CD14-positive monocyte (primary cell): ENCODE measurements around the gene DGKH. TPM values are rescaled to one million over a fixed set of nuclear protein-coding genes. Genes with fewer than 3 reads are reported as not detected.

Experiments used
- DNase-seq, 3 donors: peaks; one replicate each; pipeline ENCODE4 v3.0.0-alpha.2; 2011 to 2022
- H2AFZ ChIP-seq: 2 replicates; pipeline ENCODE4 v1.6.0; 2012; ENCODE audit warnings: mild to moderate bottlenecking, low read depth, low read length, inconsistent platforms; ENCODE audit not compliant: insufficient read depth, poor library complexity, severe bottlenecking
- H3K27ac ChIP-seq, 2 donors: 1 replicate in 1 of 2; 2 replicates in 1 of 2; pipeline ENCODE4 v1.5.1; 2012 to 2013; ENCODE audit warnings: low read length in 2 of 2, control low read depth in 1 of 2, inconsistent platforms in 1 of 2, low read depth in 1 of 2, mild to moderate bottlenecking in 1 of 2
- H3K27me3 ChIP-seq, 2 donors: one replicate each; pipeline versions ENCODE4 v1.6.0 to v1.6.1; 2011 to 2013; ENCODE audit warnings: low read length in 2 of 2; ENCODE audit not compliant: control insufficient read depth in 2 of 2, insufficient read depth in 2 of 2
- H3K36me3 ChIP-seq, 2 donors: replicated peaks in 1 of 2; 1 replicate in 1 of 2; 2 replicates in 1 of 2; pipeline versions ENCODE4 v1.5.1 to v1.6.1; 2012 to 2013; ENCODE audit warnings: low read length in 2 of 2, control low read depth in 1 of 2, inconsistent platforms in 1 of 2, mild to moderate bottlenecking in 1 of 2; ENCODE audit not compliant: insufficient read depth in 2 of 2, control insufficient read depth in 1 of 2
- H3K4me1 ChIP-seq, 2 donors: 1 replicate in 1 of 2; 2 replicates in 1 of 2; pipeline versions ENCODE4 v1.5.1 to v1.6.1; 2012 to 2013; ENCODE audit warnings: low read length in 2 of 2, control low read depth in 1 of 2, inconsistent platforms in 1 of 2, mild to moderate bottlenecking in 1 of 2, moderate library complexity in 1 of 2; ENCODE audit not compliant: insufficient read depth in 2 of 2, control insufficient read depth in 1 of 2
- H3K4me2 ChIP-seq: replicated peaks from 2 replicates; pipeline ENCODE3; 2012; ENCODE audit warnings: low read length, moderate library complexity, mild to moderate bottlenecking; ENCODE audit not compliant: poor library complexity, severe bottlenecking; ENCODE audit errors: extremely low read depth
- H3K4me3 ChIP-seq, 3 experiments: fragments of 200-600 bp in 1 of 3; sonication (generic) in 1 of 3; replicated peaks in 1 of 3; 1 replicate in 2 of 3; 2 replicates in 1 of 3; pipeline ENCODE4 v1.5.1; 2011 to 2013; ENCODE audit warnings: low read length in 3 of 3, mild to moderate bottlenecking in 3 of 3, control low read depth in 2 of 3, low read depth in 2 of 3, inconsistent platforms in 1 of 3, moderate library complexity in 1 of 3
- H3K79me2 ChIP-seq: 2 replicates; pipeline ENCODE4 v1.6.0; 2012; ENCODE audit warnings: mild to moderate bottlenecking, control low read depth, inconsistent platforms, low read length, moderate library complexity; ENCODE audit not compliant: insufficient read depth
- H3K9ac ChIP-seq: 2 replicates; pipeline ENCODE4 v1.6.0; 2017; ENCODE audit warnings: low read length, mild to moderate bottlenecking; ENCODE audit not compliant: insufficient read depth, poor library complexity, severe bottlenecking
- H3K9me3 ChIP-seq, 2 donors: replicated peaks in 1 of 2; 1 replicate in 1 of 2; 2 replicates in 1 of 2; pipeline versions ENCODE4 v1.5.1 to v1.6.1; 2012 to 2013; ENCODE audit warnings: low read length in 2 of 2, control low read depth in 1 of 2; ENCODE audit not compliant: control insufficient read depth in 1 of 2, insufficient read depth in 1 of 2
- H4K20me1 ChIP-seq: 2 replicates; pipeline ENCODE4 v1.6.0; 2012; ENCODE audit warnings: mild to moderate bottlenecking, low read length, control low read depth, moderate library complexity; ENCODE audit not compliant: insufficient read depth
- H3K27ac Mint-ChIP-seq, 7 donors: one replicate each; pipeline ENCODE4 v1.8.0; 2020; ENCODE audit warnings: mild to moderate bottlenecking in 7 of 7, mixed read lengths in 7 of 7, moderate library complexity in 6 of 7, inconsistent platforms in 2 of 7
- H3K27me3 Mint-ChIP-seq, 3 donors: one replicate each; pipeline ENCODE4 v1.8.0; 2021 to 2022; ENCODE audit warnings: low read depth in 3 of 3, mild to moderate bottlenecking in 3 of 3, mixed read lengths in 3 of 3, moderate library complexity in 3 of 3, inconsistent platforms in 1 of 3
- H3K36me3 Mint-ChIP-seq, 2 donors: one replicate each; pipeline ENCODE4 v1.8.0; 2020; ENCODE audit warnings: mixed read lengths in 2 of 2, inconsistent platforms in 1 of 2, mild to moderate bottlenecking in 1 of 2
- H3K4me1 Mint-ChIP-seq: one replicate; pipeline ENCODE4 v1.8.0; 2020; ENCODE audit warnings: mild to moderate bottlenecking, mixed read lengths
- H3K4me3 Mint-ChIP-seq, 2 donors: one replicate each; pipeline ENCODE4 v1.8.0; 2020; ENCODE audit warnings: mild to moderate bottlenecking in 2 of 2, mixed read lengths in 2 of 2, moderate library complexity in 1 of 2
- H3K9me3 Mint-ChIP-seq, 7 donors: one replicate each; pipeline ENCODE4 v1.8.0; 2020 to 2022; ENCODE audit warnings: mixed read lengths in 7 of 7, mild to moderate bottlenecking in 6 of 7, moderate library complexity in 6 of 7, inconsistent platforms in 2 of 7
- WGBS: methylation state at CpG from one replicate; pipeline ENCODE4 v1.1.5; 2013; ENCODE audit warnings: missing lambda C conversion rate; ENCODE audit not compliant: insufficient coverage; 5-methylcytosine and 5-hydroxymethylcytosine counted together
- intact Hi-C, 2 donors: fragments of 100-400 bp; cut with micrococcal nuclease; formaldehyde crosslinking; loops; one replicate each; pipeline versions ENCODE4 v1.15.0 to v1.15.1; 2023
- polyA plus RNA-seq, 3 donors: library from polyadenylated mRNA; depleted of rRNA in 1 of 3; unstranded in 2 of 3; stranded (reverse) in 1 of 3; fragments of 300-500 nt in 2 of 3; fragments of >200 nt in 1 of 3; fragmentation: Illumina TruSeq in 2 of 3; gene quantifications; 1 replicate in 2 of 3; 2 replicates in 1 of 3; pipeline ENCODE4 v1.2.3, GENCODE V29; 2012 to 2021
- TF ChIP-seq, protein P1 (sequence below): fragments of 200-600 bp; IDR thresholded peaks from one replicate; pipeline ENCODE4 v1.8.0; 2022; ENCODE audit warnings: antibody characterized with exemption, mild to moderate bottlenecking

The DGKH gene
- polyA plus RNA-seq, 3 donors, result 0.10 to 0.79 (median 0.15) TPM

DNA sequence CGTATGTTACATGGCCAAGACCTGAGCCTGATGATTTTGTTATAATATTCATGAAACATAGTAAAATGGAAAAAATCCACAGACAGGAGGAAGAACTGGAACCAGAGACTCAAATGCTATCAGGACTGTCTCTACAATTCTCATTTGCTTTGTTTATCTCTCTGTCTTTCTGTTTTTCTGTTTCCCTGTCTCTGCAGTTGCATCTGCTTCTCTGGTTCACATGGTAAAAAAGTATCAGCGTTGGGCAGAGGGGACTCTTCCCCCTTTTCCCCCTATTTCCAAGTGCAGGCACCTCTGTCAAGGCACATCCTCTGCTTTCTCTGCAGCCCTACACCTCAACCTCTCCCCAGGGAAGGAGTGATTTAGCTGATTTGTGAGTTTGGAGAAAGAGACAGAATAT lies 46.4 kb upstream of the DGKH start:
- Histone ChIP-seq H3K27ac (no peak overlapping the region), H3K4me3 (no peak overlapping the region), H3K36me3 (no peaks in the 10 kb centered on the region), H4K20me1 (no peaks in the 10 kb centered on the region), H3K4me2 (no peak overlapping the region), H3K27me3 (no peaks in the 10 kb centered on the region), H2AFZ (no peak overlapping the region), H3K79me2 (no peaks in the 10 kb centered on the region), H3K9me3 (no peaks in the 10 kb centered on the region), H3K4me1 (no peaks in the 10 kb centered on the region), H3K9ac (no peak overlapping the region)
- no peak overlapping the region for H3K27ac Mint-ChIP-seq
- H3K4me1 Mint-ChIP-seq, result no peaks in the 10 kb centered on the region
- TF ChIP-seq, protein P1, sequence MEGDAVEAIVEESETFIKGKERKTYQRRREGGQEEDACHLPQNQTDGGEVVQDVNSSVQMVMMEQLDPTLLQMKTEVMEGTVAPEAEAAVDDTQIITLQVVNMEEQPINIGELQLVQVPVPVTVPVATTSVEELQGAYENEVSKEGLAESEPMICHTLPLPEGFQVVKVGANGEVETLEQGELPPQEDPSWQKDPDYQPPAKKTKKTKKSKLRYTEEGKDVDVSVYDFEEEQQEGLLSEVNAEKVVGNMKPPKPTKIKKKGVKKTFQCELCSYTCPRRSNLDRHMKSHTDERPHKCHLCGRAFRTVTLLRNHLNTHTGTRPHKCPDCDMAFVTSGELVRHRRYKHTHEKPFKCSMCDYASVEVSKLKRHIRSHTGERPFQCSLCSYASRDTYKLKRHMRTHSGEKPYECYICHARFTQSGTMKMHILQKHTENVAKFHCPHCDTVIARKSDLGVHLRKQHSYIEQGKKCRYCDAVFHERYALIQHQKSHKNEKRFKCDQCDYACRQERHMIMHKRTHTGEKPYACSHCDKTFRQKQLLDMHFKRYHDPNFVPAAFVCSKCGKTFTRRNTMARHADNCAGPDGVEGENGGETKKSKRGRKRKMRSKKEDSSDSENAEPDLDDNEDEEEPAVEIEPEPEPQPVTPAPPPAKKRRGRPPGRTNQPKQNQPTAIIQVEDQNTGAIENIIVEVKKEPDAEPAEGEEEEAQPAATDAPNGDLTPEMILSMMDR, result no peak
- no peaks in the 10 kb centered on the region for H3K36me3 Mint-ChIP-seq
- intact Hi-C loops, result no loop called here
- H3K4me3 Mint-ChIP-seq, result no peak overlapping the region
- WGBS, result 80% methylated on average over 1 of the region's 2 CpGs
- peaks cover 1 to 5% (median 4%) of the 10 kb centered on the region in 3 donors for H3K27me3 Mint-ChIP-seq
- H3K9me3 Mint-ChIP-seq, result peaks cover 0 to 3% (median 0%) of the 10 kb centered on the region in 7 donors
- DNase-seq, result no peak

DNA sequence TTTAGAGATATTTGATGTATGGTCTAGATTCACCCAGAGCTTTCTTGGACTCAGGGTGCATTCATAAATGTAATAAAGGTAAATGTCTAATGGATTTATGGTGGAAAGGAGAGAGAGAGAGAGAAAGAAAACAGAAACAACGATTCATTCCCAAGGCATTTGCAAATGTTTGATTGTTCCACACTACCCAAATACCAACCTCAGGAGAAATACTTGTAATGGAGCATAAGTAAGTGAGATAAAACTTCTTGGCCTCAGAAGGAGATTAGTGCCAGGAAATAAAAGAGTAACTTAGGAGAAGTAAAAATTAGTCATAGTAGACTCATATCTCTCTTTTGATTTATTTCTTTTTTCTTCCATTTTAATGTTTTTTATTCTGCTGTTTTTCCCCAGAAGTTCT lies 40.6 kb upstream of the DGKH start:
- no CpG with 5 or more reads among the region's 1 CpG for WGBS
- Histone ChIP-seq H3K79me2 (no peaks in the 10 kb centered on the region), H3K36me3 (no peaks in the 10 kb centered on the region), H4K20me1 (no peaks in the 10 kb centered on the region), H3K4me3 (no peak overlapping the region), H3K9ac (no peak overlapping the region), H3K27ac (no peak overlapping the region), H3K4me1 (no peaks in the 10 kb centered on the region), H3K9me3 (no peaks in the 10 kb centered on the region), H3K27me3 (no peaks in the 10 kb centered on the region), H3K4me2 (no peak overlapping the region), H2AFZ (no peak overlapping the region)
- Mint-ChIP-seq H3K4me1 (no peaks in the 10 kb centered on the region), H3K4me3 (no peak overlapping the region), H3K27ac (no peak overlapping the region), H3K27me3 (peaks cover 0 to 1% (median 0%) of the 10 kb centered on the region in 3 donors), H3K9me3 (peaks cover 0 to 3% (median 0%) of the 10 kb centered on the region in 7 donors), H3K36me3 (no peaks in the 10 kb centered on the region)
- intact Hi-C loops, result no loop called here
- TF ChIP-seq, protein P1, result no peak
- no peak for DNase-seq
